C4-2B (cell line): ENCODE results near the gene CEP83.

Experiments
- H3K27ac ChIP-seq: fragments of 450-650 bp; 2 replicates; pipeline ENCODE4 v1.5.1; 2017
- ZFX ChIP-seq: fragments of 450-650 bp; IDR thresholded peaks from 2 replicates; pipeline ENCODE4 v1.6.1; 2017
- TF ChIP-seq, protein P1 (sequence below): fragments of 450-650 bp; conservative IDR thresholded peaks from 2 replicates; pipeline ENCODE4 v1.5.1; 2017; ENCODE audit warnings: mild to moderate bottlenecking

CEP83 gene

DNA sequence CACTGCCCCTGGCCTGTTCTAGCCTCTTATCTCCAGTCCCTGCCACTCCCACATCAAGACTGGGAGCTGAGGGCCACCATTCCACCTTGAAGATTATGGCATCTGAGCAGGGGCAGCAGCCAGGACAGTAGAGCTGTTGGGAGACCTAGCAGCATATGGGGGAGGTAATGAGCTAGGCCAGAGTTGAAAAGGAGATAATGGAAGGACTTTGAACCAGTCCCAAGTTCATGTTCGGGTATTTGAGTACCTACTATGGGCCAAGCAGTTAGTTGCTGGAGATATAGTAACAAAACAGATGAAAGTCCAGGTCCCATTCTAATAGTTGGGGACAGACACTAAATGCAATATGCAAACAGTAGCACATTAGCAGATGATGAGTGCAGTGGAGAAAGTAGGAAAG lies 159.8 kb downstream of the CEP83 start:
- peak overlapping the region; percentile 52 for H3K27ac ChIP-seq
- TF ChIP-seq ZFX, result no peak
- TF ChIP-seq, protein P1, sequence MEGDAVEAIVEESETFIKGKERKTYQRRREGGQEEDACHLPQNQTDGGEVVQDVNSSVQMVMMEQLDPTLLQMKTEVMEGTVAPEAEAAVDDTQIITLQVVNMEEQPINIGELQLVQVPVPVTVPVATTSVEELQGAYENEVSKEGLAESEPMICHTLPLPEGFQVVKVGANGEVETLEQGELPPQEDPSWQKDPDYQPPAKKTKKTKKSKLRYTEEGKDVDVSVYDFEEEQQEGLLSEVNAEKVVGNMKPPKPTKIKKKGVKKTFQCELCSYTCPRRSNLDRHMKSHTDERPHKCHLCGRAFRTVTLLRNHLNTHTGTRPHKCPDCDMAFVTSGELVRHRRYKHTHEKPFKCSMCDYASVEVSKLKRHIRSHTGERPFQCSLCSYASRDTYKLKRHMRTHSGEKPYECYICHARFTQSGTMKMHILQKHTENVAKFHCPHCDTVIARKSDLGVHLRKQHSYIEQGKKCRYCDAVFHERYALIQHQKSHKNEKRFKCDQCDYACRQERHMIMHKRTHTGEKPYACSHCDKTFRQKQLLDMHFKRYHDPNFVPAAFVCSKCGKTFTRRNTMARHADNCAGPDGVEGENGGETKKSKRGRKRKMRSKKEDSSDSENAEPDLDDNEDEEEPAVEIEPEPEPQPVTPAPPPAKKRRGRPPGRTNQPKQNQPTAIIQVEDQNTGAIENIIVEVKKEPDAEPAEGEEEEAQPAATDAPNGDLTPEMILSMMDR, result no peak

DNA sequence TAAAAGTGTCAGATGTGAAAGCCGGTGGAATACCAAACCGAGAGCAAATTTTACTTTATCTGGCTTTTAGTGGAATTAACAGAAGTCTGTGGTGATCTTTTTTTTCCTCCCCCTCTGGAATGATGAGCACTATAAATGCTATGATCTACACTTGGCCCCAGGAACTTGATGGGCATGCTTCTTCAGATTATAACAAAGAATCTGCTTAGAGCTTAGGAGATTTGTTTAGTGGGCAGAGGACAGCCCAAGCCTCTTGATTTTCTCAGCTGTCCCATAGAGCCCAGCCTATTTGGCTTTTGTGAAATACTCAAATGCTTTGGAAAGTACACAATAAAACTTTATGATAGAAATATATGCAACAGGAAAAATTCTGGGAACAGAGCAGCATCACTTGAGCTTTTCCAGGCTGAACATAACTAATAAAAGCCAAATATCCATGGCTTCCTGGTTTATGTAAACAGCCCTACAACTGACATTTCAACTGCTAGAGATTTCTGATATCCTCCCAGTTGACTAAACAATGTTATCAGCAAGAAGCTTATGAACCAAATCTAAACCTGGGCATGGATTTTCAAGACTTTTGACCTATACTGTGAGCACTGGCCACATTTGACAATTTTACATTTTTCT lies 161.7 kb downstream of the CEP83 start:
- no peak overlapping the region; the same call in 1 of the 2 replicates for H3K27ac ChIP-seq
- TF ChIP-seq, protein P1, result no peak
- TF ChIP-seq ZFX, result no peak

DNA sequence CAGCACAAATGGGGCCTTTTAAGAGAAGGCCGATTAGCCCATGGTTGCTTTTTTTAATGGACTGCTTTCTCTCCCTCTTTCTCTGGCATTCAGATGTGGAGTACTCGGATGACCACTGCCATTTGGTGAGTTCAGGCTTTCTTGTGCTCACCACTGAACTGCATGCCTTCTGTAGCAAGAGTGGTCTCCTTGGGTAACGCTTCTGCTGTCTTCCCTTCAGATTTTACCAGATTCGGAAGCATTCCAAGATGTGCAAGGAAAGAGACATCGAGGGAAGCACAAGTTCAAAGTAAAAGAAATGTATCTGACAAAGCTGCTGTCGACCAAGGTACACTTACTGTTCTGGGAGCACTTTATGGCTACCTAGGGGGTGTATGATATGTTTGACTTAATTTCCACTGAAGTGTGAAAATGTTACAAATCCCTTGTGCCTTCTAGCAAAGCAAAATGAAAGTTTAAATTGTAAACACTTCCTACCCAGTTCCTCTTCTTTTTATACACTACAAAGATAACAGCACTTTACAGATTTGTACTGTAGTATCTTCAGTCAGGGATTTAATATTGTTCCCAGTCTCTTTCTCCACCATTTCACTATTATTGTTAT lies 162.5 kb downstream of the CEP83 start:
- H3K27ac ChIP-seq, result peak overlapping the region; percentile 44; the same call in 1 of the 2 replicates
- TF ChIP-seq, protein P1, result no peak
- TF ChIP-seq ZFX, result no peak

DNA sequence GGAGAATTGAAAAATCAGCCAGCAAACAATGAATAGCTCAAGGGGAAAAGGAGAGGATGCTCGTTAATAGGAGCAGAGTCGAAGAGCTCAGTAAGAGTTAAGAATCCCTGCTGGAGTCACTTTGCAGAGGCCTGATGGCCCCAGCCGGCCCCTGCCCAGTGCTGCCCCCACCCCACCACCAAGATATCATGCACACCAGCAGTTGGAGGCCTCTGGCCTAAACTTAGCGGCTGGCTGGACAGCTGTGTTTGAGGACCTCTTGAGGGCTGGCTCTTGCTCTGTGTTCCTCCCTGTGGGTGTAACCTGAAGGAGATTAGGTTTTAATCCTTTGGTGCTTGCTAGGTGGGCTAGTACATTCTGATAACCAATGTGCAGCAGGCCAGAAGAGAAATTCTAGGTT lies 169.3 kb downstream of the CEP83 start:
- TF ChIP-seq ZFX, result no peak
- TF ChIP-seq, protein P1, result no peak
- H3K27ac ChIP-seq, result no peak overlapping the region

DNA sequence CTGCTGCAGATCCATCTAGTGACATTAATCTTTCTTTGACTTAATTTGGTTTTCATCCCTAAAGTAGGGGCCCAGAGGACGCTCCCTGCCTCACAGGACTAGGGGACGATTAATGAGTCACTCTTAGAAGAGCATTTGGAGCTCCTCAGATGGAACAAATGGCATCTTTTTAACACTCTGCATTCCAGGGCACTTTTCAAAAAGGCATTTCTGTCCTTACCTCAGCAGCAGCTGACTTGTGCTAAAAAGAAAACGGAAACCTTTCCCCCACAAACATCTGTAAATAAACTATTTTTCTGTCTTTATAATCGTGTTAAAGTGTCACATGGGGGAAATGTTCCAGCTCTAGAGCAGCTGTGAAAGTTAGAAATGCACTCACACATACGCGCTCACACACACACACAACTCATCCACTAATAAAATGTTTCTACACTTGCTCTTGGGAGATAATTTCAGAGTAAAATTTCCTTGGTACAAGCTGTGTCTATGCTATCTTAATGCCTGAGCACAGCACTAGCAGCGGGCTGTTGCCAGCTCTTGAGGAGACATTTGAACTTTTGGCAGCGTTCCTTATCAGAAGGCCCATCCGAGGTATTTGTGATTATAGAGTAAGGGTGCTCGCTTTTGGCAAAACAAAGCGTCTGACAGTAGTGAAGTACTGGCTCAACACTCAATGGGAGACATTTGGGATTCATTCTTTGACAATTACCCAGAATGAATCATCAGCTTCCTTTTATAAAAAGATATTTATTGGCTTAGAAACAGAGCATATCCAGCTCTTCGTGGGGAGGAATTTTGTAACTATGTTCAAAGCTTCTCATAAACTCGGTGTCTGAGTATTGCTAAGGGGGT lies 170.0 kb downstream of the CEP83 start:
- TF ChIP-seq, protein P1, result no peak
- no peak for TF ChIP-seq ZFX
- no peak overlapping the region for H3K27ac ChIP-seq

DNA sequence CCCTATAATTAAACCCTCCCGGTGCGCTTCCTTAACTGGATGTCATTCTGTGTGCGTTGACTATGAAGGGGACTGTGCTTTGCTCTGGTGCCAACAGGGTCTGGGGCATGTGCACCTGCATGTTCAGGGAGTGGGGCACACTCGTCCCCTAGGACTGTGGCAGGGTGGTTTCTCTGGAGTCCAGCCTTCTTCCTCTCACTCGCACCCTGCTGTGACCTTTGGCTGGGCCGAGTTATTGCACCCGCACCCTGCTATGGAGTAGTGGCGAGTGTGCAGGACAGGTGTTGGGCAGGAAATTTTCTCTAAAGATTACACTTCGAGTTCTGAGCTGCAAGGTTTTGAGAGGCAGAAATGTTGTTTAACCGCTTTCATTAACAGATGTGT lies 172.4 kb downstream of the CEP83 start:
- H3K27ac ChIP-seq, result no peak overlapping the region
- TF ChIP-seq ZFX, result no peak
- TF ChIP-seq, protein P1, result no peak

DNA sequence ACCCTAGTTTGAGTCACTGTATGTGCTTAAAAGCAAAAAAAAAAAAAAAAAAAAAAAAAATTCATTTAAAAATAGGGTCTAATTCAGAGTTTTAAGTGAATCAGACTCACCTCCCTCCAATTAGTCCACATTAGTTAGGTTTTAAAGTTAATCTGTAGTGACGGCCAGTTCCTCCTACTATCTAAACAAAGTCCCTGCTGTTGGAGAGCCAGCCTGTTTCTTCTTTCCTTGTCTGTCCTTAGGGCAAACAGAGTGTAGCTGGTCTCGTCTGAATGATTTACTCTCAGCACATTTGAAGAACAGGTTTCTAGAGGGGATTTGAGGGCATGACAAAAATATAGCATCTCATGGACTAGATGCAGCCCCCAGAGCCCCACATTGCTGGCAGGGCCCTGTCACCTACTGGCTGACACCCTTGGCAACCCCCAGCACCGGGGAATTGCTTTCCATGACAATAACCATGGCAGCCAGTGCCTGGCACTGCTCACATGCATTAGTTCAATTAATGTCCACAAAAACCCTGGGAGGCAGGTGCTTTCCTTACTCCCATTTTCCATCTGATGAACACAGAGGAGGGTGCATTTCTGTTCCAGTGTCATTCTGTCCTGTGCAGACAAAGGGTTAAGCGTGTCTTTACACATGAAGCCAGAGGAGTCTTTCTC lies 173.0 kb downstream of the CEP83 start:
- no peak for TF ChIP-seq ZFX
- TF ChIP-seq, protein P1, result no peak
- no peak overlapping the region for H3K27ac ChIP-seq
